ENCODE results near the gene GDPGP1.
"Not testable (repeated sequence)": the region's sequence is repeated elsewhere in the genome, so short reads cannot be mapped to it uniquely, and the experiment has no call there.

The GDPGP1 gene, protein sequence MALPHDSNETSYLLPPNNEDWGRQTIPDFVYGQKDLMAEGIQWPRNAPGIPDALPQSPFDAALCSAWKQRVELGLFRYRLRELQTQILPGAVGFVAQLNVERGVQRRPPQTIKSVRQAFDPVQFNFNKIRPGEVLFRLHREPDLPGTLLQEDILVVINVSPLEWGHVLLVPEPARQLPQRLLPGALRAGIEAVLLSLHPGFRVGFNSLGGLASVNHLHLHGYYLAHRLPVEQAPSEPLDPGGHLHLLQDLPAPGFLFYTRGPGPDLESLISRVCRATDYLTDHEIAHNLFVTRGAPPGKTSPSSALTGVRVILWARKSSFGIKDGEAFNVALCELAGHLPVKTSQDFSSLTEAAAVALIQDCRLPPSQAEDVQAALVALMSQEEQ

DNA sequence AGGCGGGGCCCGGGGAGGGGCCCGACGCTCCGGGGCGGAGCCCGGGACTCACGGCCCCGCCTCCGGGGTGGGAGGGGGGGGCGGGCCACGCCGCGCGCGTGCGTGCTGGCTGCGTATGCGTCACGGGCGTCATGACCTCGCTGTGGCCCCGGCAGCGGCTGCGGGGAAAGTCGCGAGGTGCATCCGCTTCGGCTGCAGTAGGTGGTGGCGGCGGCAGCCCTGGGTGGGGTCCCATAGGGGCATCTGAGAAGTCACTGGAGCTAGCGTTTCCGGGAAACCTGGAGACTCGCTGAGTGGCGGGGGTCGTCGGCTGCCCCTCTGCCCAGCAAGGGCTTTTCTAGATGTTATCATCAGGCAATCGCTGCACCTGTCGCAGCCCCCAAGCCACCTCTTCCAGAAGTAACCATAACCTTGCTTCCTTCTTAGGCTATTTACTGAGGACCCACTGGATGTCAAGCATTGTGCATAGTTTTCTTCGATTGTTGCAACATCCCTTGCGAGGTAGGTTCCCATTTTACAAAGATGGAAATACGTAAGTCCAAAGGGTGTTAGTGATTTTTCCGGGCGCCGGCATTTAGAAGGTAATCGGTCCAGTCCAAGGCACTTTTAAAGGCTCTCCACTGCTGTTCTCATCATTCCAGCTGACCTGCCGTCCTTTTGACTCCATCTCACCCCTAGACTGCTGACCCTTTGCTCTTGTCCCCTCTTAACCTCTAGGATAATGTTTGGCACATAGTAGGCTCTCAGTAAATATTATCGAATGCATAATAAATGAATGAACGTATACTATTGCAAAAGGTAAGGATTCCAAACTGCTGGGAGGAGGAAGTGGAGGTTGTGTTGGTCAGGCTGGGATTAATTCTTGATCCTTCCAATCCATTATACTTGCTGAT lies at the start of gene GDPGP1:
Gene GDPGP1 (plus strand): TSS at position 114 of the 893 bp plus-strand sequence. CDS start 6,700 bp downstream, outside the sequence.
- peak within 1 kb of the TSS; percentile 82 for H3K4me3 ChIP-seq (replicated peaks; ENCODE audit: low read depth, low read length)
- TF ChIP-seq, protein P1, sequence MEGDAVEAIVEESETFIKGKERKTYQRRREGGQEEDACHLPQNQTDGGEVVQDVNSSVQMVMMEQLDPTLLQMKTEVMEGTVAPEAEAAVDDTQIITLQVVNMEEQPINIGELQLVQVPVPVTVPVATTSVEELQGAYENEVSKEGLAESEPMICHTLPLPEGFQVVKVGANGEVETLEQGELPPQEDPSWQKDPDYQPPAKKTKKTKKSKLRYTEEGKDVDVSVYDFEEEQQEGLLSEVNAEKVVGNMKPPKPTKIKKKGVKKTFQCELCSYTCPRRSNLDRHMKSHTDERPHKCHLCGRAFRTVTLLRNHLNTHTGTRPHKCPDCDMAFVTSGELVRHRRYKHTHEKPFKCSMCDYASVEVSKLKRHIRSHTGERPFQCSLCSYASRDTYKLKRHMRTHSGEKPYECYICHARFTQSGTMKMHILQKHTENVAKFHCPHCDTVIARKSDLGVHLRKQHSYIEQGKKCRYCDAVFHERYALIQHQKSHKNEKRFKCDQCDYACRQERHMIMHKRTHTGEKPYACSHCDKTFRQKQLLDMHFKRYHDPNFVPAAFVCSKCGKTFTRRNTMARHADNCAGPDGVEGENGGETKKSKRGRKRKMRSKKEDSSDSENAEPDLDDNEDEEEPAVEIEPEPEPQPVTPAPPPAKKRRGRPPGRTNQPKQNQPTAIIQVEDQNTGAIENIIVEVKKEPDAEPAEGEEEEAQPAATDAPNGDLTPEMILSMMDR (IDR thresholded peaks at IDR 0.05; ENCODE audit: low read depth, low read length, missing control alignments), result no peak
- DNase-seq (ENCODE audit: extremely low read depth, low read depth), result no peak

DNA sequence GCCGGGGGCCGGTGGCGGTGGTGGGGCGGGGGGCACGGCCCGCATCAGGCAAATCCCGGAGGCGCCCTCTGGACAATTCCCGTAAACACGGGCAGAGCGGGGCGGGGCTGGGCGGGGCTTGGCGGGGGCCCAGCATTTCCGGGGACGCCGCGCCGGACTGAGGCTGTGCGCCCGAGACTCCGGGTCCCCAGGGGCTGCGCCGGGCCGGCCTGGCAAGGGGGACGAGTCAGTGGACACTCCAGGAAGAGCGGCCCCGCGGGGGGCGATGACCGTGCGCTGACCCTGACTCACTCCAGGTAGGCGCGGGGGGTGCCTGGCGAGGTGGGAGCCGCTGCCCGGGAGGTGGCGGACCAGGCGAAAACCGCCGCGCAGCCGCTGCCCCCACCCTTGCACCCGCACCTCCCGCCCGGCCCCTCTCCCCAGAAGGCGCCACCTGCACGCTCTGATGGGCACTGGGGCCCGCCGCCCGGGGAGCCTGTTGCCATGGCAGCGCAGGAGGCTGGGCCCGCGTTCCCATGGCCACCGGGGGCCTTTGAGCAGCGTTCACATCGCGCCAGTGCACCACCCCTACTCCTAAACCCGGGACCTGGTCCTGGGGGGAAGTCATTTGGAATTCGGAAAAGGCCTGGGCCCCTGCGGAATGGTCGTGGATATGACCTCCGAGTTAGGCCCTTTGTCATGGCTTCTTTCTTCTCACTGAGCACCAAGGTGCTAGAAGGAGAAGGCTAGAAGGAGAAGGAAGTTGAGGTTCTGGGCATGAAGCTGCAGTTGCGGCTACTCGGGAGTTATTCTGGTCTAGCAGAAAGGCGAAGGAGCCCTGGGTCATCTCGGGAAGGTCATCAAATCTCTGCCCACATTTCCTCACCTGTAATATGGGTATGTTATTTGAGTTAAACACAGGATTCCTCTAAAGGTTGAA lies 49.0 kb upstream of the GDPGP1 start:
- no peak for DNase-seq (ENCODE audit: extremely low read depth, low read depth)
- peak overlapping the region; percentile 54 for H3K4me3 ChIP-seq (replicated peaks; ENCODE audit: low read depth, low read length)
- TF ChIP-seq, protein P1 (IDR thresholded peaks at IDR 0.05; ENCODE audit: low read depth, low read length, missing control alignments), result no peak

DNA sequence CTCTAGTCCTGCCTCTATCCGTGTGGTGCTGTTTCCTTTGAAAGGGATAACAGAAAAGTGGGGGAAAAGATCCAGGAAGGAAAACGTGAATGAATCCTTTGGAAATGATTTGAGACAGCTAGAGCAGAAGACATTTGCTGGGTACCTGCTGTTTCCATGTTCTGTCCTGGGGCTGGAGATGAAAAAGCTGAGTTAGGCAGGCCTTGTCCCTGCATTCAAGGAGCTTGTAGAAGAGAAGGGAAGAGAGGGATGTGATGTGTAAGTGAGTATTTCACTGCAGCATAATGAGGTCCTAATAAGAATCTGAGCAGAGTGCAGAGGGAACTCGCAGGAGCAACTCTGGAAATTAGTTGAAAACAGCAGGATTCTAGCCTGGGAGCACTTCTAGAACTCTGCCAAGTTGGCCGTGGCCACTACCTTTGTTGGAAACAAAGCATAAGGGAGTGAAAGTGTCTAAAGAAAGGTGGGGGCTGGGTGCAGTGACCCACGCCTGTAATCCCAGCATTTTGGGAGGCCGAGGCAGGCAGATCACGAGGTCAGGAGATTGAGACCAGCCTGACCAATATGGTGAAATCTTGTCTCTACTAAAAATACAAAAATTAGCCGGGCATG lies 46.6 kb upstream of the GDPGP1 start:
- no peak overlapping the region for H3K4me3 ChIP-seq (replicated peaks; ENCODE audit: low read depth, low read length)
- no peak for DNase-seq (ENCODE audit: extremely low read depth, low read depth)
- TF ChIP-seq, protein P1 (IDR thresholded peaks at IDR 0.05; ENCODE audit: low read depth, low read length, missing control alignments), result no peak

DNA sequence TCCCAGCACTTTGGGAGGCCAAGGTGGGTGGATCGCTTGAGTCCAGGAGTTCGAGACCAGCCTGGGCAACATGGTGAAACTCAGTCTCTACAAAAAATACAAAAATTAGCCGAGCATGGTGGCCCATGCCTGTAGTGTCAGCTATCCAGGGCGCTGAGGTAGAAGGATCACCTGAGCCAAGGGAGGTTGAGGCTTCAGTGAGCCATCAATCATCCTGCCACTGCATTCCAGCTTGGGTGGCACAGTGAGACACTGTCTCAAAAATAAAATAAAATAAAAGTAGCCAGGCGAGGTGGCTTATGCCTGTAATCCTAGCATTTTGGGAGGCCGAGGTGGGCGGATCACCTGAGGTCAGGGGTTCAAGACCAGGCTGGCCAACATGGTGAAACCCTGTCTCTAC lies 45.9 kb upstream of the GDPGP1 start:
- not testable (repeated sequence) for H3K4me3 ChIP-seq (replicated peaks; ENCODE audit: low read depth, low read length); DNase-seq (ENCODE audit: extremely low read depth, low read depth)

DNA sequence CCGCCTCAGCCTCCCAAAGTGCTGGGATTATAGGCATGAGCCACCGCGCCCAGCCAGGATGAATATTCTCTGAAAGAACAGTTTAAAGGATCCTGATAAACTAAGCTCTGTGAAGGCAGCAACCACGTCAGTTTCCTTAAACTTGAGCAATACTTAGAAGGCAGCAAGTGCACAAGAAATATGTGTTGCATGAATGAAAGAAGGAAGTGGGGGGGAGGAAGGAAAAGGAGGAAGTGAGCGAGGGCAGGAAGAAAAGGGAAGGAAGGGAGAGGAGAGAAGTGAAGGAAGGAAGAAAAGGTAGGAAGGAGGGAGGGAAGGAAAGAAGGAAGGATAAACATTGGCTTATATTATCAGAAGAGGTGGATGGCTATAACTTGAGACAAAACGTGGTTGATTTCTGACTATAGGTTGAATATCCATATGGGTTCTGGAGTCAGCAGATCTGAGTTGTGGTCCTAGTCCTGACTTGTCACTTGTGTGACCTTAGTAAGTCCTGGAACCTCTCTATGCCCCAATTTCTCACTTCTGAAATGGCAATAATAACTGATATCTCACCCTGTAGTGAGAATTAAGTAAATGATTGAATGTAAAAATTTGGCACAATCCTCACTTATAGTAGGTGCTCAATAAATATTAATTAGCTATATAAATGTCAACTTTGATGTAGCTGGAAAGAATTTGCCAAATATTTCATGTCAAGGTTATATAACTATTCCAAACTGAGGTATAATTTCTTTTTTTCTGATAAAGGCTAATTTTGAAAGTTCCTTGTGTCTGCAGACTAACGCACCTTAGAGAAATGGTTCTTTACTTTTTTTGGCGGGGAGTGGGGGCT lies 44.9 kb upstream of the GDPGP1 start:
- no peak for DNase-seq (ENCODE audit: extremely low read depth, low read depth)
- no peak overlapping the region for H3K4me3 ChIP-seq (replicated peaks; ENCODE audit: low read depth, low read length)
- TF ChIP-seq, protein P1 (IDR thresholded peaks at IDR 0.05; ENCODE audit: low read depth, low read length, missing control alignments), result no peak

DNA sequence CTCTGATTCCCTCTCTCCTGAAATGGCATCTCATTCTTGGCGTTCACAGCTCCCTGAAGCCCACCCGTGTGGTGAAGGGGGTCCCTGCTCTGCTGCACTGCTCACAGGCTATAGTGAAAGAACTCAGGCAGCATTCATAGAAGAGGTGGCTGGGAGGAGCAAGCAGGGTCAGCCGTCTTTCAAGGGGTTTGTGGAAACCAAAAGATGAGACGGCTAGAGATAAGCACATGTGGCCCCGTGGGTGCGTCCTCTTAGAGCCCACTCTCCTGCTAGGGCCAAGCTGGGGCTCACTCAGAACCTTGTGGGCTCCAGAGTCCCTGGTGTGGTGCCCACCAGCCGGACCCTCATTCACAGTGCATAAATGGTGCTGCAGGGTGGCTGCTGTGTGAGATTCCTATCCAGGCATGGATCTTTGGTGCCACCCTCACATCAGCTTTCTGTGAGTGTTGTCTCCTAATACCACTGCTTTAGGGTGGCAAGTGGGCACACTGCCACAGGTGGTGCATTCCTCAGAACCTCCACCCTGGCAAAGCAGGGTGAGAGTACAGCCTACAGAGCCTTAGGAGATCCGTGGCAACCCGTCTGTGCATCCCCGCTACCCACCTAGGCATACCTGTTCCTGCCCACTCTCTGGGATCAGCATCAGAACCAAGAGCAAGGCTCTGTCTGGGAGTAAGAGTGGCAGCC lies 44.1 kb upstream of the GDPGP1 start:
- no peak for DNase-seq (ENCODE audit: extremely low read depth, low read depth)
- TF ChIP-seq, protein P1 (IDR thresholded peaks at IDR 0.05; ENCODE audit: low read depth, low read length, missing control alignments), result no peak

More for the DNA sequence above, 44.1 kb upstream of the GDPGP1 start:
- no peak overlapping the region for H3K4me3 ChIP-seq (replicated peaks; ENCODE audit: low read depth, low read length)
